ENCODE data around the gene PRDM2.

DNA sequence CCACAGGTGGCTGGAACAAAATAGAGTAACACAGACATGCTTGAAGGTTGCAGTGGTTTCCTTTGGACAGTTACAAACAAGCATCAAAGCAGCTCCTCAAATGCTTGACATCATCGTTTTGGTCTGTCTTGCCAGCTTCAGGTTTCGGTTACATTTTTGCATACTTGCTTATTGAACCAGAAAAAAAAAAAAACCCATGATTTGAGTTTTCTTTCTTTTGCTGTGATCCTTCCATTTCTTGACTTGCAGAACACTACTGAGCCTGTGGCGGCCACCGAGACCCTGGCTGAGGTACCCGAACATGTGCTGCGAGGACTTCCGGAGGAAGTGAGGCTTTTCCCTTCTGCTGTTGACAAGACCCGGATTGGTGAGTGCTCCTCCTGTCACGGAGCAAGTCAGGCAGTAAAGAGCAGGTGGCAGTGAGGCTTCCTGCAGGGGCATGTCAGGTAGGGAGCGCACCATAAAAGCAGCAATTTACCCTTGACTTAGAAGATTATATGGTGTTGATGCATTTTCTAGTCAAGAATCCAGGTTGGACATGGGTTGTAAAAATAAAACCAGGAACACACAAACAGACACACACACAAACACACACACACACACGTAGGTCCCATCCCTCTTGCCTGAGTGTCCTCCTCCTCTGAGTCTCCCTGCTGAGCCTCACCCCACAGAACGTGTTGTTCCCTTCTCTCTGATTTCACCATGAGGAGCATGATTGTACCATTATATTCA lies 30.9 kb downstream of the PRDM2 start:
- TF ChIP-seq, protein P1, sequence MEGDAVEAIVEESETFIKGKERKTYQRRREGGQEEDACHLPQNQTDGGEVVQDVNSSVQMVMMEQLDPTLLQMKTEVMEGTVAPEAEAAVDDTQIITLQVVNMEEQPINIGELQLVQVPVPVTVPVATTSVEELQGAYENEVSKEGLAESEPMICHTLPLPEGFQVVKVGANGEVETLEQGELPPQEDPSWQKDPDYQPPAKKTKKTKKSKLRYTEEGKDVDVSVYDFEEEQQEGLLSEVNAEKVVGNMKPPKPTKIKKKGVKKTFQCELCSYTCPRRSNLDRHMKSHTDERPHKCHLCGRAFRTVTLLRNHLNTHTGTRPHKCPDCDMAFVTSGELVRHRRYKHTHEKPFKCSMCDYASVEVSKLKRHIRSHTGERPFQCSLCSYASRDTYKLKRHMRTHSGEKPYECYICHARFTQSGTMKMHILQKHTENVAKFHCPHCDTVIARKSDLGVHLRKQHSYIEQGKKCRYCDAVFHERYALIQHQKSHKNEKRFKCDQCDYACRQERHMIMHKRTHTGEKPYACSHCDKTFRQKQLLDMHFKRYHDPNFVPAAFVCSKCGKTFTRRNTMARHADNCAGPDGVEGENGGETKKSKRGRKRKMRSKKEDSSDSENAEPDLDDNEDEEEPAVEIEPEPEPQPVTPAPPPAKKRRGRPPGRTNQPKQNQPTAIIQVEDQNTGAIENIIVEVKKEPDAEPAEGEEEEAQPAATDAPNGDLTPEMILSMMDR (IDR thresholded peaks at IDR 0.05; ENCODE audit: poor library complexity), result no peak
- TF ChIP-seq EZH2phosphoT487 (IDR thresholded peaks at IDR 0.05; ENCODE audit: low read depth, severe bottlenecking, unreplicated experiment), result no peak
